Lower leg skin (tissue), 3 donors: ENCODE results near the gene AGPAT4.

Source experiments
- POLR2A ChIP-seq, 2 donors: fragments of 450-650 bp; IDR thresholded peaks; one replicate each; pipeline ENCODE4 v1.6.1; 2016 to 2017; ENCODE audit warnings: antibody characterized with exemption in 2 of 2, mild to moderate bottlenecking in 1 of 2, moderate library complexity in 1 of 2
- TF ChIP-seq, protein P1 (sequence below), 3 donors: fragments of 450-650 bp; IDR thresholded peaks; one replicate each; pipeline ENCODE4 v1.5.1; 2016; ENCODE audit warnings: antibody characterized with exemption in 3 of 3, mild to moderate bottlenecking in 3 of 3, moderate library complexity in 2 of 3

DNA sequence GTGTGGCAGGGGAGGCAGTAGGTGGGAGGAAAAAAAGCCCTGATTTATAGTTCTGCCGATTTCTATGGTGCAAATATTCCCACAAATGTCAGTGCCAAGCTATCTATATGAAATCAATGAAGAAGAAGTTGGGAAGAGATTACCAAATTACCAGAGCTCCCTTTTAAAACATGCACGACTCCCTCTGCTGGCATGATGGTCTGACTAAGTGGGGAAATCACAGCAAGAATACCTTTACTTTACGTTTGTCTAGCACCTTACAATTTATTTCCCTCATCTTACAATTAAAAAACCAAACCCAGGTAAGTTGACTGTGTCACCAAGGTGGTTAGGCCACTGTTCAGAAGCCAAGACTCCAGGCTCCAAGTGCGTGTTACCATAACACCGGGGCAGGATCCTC is 55.6 kb downstream of the AGPAT4 start:
- TF ChIP-seq, protein P1, sequence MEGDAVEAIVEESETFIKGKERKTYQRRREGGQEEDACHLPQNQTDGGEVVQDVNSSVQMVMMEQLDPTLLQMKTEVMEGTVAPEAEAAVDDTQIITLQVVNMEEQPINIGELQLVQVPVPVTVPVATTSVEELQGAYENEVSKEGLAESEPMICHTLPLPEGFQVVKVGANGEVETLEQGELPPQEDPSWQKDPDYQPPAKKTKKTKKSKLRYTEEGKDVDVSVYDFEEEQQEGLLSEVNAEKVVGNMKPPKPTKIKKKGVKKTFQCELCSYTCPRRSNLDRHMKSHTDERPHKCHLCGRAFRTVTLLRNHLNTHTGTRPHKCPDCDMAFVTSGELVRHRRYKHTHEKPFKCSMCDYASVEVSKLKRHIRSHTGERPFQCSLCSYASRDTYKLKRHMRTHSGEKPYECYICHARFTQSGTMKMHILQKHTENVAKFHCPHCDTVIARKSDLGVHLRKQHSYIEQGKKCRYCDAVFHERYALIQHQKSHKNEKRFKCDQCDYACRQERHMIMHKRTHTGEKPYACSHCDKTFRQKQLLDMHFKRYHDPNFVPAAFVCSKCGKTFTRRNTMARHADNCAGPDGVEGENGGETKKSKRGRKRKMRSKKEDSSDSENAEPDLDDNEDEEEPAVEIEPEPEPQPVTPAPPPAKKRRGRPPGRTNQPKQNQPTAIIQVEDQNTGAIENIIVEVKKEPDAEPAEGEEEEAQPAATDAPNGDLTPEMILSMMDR (IDR thresholded peaks at IDR 0.05), result no peak
- no peak for TF ChIP-seq POLR2A (IDR thresholded peaks at IDR 0.05)
